ENCODE data around the gene SLC35E4. TPM values are rescaled to one million over a fixed set of nuclear protein-coding genes. Genes with fewer than 3 reads are reported as not detected.
"Not testable (repeated sequence)": the region's sequence is repeated elsewhere in the genome, so short reads cannot be mapped to it uniquely, and the experiment has no call there.

The SLC35E4 gene
- total and polyA plus RNA-seq, 2 experiments from 2014 or later = 8.2 to 12.2 TPM

DNA sequence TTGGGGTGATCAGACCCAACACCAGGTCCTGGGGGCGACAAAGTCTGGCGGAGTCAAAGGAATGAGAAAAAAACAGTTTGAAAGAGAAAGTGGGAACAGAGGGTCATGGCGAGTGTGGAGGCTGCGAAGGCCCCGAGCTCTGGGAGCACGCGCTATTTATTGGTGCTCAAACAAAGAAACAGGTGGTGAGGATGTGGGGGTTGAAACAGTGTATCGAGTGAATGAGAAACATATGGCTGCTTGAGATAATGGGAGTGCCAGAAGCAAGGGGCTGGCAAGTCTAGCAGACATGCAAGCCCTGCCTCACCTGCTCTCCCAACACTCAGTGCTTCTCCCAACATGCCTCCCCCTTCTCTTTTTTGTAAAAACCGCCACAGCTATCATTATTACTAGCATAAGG, 39.9 kb downstream of the SLC35E4 start:
- no peaks in the 10 kb centered on the region for H3K9me3 ChIP-seq (ENCODE audit: low read depth)
- H3K4me3 ChIP-seq = no peak overlapping the region
- H3K4me1 ChIP-seq (ENCODE audit: low read depth) = no peaks in the 10 kb centered on the region
- DNase-seq (ENCODE audit: low read depth in 1 of 2, low spot score in 1 of 2) = no peak
- TF ChIP-seq, protein P1, sequence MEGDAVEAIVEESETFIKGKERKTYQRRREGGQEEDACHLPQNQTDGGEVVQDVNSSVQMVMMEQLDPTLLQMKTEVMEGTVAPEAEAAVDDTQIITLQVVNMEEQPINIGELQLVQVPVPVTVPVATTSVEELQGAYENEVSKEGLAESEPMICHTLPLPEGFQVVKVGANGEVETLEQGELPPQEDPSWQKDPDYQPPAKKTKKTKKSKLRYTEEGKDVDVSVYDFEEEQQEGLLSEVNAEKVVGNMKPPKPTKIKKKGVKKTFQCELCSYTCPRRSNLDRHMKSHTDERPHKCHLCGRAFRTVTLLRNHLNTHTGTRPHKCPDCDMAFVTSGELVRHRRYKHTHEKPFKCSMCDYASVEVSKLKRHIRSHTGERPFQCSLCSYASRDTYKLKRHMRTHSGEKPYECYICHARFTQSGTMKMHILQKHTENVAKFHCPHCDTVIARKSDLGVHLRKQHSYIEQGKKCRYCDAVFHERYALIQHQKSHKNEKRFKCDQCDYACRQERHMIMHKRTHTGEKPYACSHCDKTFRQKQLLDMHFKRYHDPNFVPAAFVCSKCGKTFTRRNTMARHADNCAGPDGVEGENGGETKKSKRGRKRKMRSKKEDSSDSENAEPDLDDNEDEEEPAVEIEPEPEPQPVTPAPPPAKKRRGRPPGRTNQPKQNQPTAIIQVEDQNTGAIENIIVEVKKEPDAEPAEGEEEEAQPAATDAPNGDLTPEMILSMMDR (IDR thresholded peaks at IDR 0.05; ENCODE audit: low read depth, low read length) = no peak
- peaks cover 3% of the 10 kb centered on the region for H3K27me3 ChIP-seq
- H3K36me3 ChIP-seq = no peaks in the 10 kb centered on the region
- H3K27ac ChIP-seq = no peak overlapping the region

DNA sequence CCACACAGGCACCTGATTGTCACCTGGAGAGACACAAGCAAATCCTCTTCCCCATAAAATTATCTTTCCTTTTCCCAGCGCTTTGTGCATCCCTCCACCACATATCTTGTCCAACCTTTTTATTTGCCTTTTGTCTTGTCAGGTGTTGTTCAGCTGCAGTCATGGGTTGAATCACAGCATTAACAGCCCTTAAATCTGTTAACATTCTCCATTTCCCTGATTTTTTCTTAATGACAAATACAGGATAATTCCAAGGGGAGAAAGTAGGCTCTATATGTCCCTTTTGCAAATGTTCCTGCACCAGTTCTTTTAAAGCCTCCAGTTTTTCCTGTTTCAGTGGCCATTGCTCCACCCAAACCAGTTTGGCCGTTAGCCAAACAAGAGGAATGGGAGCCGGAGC, 41.0 kb downstream of the SLC35E4 start:
- not testable (repeated sequence) for H3K27ac ChIP-seq; H3K4me1 ChIP-seq (ENCODE audit: low read depth); DNase-seq (ENCODE audit: low read depth in 1 of 2, low spot score in 1 of 2); H3K27me3 ChIP-seq; H3K36me3 ChIP-seq; H3K9me3 ChIP-seq (ENCODE audit: low read depth); H3K4me3 ChIP-seq

DNA sequence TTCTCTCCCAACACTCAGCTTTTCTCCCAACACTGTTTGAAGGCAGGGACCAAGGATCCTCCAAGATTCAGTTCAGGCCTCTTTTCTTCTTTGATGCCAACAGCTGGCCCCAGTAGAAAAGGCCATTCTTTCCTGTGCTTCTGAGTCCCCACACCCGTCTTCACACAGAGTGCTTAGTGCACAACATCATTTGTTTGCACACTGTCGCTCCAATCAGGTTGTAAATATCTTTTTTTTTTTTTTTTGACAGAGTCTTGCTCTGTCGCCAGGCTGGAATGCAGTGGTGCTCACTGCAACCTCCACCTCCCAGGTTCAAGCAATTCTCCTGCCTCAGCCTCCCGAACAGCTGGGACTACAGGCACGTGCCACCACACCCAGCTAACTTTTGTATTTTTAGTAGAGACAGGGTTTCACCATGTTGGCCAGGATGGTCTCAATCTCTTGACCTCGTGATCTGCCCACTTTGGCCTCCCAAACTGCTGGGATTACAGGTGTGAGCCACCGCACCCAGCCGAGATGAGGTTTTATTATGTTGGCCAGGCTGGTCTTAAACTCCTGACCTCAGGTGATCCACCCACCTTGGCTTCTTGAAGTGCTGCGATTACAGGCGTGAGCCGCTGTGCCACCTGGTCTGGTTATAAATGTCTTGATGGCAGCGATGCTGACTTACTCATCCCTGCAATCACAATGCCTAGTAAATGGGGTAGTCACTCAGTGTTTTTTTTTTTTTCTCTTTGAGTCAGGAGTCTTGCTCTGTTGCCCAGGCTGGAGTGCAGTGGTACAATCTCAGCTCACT, 44.5 kb downstream of the SLC35E4 start:
- H3K27ac ChIP-seq; H3K9me3 ChIP-seq (ENCODE audit: low read depth); H3K4me3 ChIP-seq; H3K4me1 ChIP-seq (ENCODE audit: low read depth); H3K36me3 ChIP-seq; H3K27me3 ChIP-seq; DNase-seq (ENCODE audit: low read depth in 1 of 2, low spot score in 1 of 2): not testable (repeated sequence)

DNA sequence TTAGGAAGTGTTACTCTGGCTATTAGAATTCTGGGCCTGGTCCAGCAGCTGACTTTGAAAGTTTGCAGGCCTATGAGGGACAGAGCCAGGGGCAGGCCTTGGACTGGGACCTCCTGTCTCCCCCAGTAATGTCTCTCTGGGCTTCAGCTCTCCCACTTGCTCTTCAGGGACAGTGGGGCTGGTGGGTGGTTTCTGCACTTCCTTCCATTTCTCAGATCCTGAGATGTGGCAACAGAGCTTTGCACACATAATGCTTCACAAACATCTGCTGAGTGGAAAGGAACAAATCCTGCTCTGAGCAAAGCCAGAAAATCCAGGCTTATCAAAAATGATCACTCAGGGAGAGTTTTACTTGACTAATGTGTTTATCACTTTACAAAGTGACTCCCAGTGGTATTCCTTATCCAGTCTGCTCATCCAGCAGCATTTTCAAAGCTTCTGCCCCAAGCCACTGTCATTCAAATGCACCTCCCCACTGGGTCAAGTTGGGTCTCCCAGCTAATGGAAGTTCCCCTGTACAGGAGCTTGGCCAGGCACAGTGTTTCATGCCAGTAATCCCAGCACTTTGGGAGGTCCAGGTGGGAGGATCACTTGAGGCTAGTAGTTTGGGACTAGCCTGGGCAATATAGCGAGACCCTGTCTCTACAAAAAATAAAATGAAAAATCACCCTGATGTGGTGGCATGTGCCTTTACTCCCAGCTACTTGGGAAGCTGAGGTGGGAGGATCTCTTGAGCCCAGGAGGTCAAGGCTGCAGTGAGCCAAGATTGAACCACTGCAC, 45.6 kb downstream of the SLC35E4 start:
- no peaks in the 10 kb centered on the region for H3K9me3 ChIP-seq (ENCODE audit: low read depth)
- TF ChIP-seq, protein P1 (IDR thresholded peaks at IDR 0.05; ENCODE audit: low read depth, low read length) = no peak
- peak in 1 of 2 donors; percentile 40 for DNase-seq (ENCODE audit: low read depth in 1 of 2, low spot score in 1 of 2)
- no peaks in the 10 kb centered on the region for H3K4me1 ChIP-seq (ENCODE audit: low read depth)
- peaks cover 3% of the 10 kb centered on the region for H3K27me3 ChIP-seq
- no peak overlapping the region for H3K4me3 ChIP-seq
- no peak overlapping the region for H3K27ac ChIP-seq
- no peaks in the 10 kb centered on the region for H3K36me3 ChIP-seq

DNA sequence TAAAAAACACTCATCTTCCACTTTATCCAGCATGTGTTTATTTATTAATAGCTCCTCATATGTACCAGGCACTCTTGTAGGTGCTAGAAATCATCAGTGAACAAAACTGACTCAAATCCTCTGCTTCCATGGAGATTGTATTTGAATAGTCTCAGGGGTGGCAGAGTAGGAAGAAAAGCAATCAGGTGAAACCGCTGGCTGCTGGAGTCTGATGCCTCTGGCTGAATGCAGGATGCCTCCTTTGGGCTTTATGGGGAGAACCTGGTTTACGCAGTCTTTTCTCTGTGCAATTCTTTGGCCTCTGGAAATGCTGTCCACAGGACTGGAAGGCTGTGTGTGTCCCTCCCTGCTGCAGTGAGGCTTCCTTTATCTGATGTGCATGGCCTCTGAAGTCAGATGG, 46.2 kb downstream of the SLC35E4 start:
- Histone ChIP-seq H3K9me3 (ENCODE audit: low read depth) (no peaks in the 10 kb centered on the region), H3K27me3 (peaks cover 3% of the 10 kb centered on the region), H3K4me1 (ENCODE audit: low read depth) (no peaks in the 10 kb centered on the region), H3K4me3 (no peak overlapping the region), H3K27ac (no peak overlapping the region), H3K36me3 (no peaks in the 10 kb centered on the region)
- DNase-seq (ENCODE audit: low read depth in 1 of 2, low spot score in 1 of 2) = no peak
- TF ChIP-seq, protein P1 (IDR thresholded peaks at IDR 0.05; ENCODE audit: low read depth, low read length) = no peak

DNA sequence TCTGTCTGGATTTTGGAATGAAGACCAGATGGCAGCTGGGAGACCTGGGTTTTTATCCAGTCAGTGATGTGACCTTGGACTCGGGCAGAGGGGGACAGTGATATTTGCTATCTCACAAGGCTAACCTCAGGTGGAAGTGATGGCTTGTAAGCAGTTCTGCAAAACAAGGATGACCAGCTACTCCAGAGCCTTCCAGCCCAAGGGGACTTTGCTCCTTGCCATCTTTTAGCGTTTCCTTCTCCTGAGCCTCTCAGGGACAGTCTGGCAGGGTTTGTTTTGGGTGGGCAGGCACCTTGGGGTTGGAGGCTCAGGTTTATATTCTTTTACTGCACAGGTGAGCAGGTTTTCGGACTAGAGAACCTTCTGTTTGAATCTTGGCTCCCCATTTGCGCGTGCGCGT, 49.6 kb downstream of the SLC35E4 start:
- Histone ChIP-seq H3K4me3 (no peak overlapping the region), H3K27me3 (no peaks in the 10 kb centered on the region), H3K36me3 (no peaks in the 10 kb centered on the region), H3K4me1 (ENCODE audit: low read depth) (no peaks in the 10 kb centered on the region), H3K9me3 (ENCODE audit: low read depth) (no peaks in the 10 kb centered on the region), H3K27ac (no peak overlapping the region)
- TF ChIP-seq, protein P1 (IDR thresholded peaks at IDR 0.05; ENCODE audit: low read depth, low read length) = no peak
- no peak for DNase-seq (ENCODE audit: low read depth in 1 of 2, low spot score in 1 of 2)
